GM19238 (cell line): ENCODE measurements around the gene PSMD6.

Experiments used
- DNase-seq: peaks from one replicate; pipeline ENCODE4 v3.0.0; 2011; ENCODE audit warnings: low spot score; ENCODE audit not compliant: insufficient read length

Gene PSMD6

DNA sequence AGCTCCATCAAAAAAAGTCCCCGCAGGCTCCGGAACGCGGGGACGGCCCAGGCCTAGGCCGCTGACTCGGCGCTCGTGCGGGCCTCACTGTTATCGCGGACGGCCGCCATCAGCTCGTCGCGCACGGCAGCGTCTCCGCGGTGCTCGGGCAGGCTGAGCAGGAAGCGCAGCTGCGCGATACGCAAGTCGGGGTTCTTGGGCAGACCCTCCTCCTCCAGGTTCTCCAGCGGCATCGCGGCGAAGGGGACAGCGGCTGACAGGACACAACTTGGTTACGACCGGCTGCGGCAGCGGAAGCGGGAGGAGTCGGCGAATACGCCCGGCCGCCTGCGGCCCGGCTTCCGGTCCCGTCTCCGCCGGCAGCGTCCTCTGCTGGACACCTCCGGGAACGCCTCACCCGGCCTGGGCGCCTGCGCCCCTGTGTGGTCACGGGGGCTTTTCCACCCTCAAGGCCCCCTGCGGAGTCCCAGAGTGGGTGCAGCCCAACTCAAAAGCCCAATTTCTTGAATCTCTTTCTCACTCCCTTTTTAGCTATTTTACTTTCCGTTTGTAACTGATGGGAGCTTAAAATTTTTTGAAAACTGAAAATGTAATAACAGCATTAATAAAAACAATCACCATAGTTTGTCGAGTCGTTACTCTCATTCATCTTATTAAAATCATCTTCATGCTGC is at the start of gene PSMD6:
TSS of gene PSMD6 (minus strand) at position 308 of the 674 bp plus-strand sequence. CDS start at position 233, 75 bp downstream.
- peak; percentile 74 for DNase-seq

DNA sequence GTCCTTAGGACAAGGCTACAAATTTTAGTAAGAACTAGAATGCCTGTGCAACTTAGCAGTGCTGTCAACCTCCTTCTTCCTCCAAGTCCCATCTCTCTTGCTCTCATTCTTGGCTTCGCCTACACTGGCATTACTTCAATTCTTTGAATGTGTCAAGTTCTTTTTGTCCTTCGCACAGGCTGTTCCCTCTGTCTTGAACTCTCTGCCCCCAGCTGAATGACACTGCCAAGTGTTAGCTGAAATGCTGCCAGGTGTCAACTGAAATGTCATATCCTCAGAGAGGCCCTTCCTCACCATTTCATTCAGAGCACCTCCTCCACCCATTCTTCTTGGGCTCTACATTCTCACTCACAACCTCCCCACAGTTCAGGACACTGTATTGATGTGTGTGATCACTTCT is 48.8 kb upstream of the PSMD6 start:
- no peak for DNase-seq

DNA sequence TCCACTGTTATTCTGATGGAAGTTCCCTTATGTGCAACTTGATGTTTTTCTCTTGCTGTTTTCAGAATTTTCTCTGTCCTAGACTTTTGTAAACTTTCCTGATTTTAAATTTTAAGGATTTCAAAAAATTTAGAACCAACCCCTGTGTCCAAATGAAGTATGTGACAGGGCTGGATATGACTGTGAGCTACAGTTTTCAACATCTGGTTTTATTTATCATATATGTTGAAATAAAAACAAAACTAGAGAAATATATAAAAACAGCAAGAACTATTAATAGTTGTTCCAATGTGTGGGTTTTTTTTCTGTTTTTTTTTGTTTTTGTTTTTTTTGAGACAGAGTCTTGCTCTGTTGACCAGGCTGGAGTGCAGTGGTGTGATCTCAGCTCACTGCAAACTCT is 47.4 kb upstream of the PSMD6 start:
- DNase-seq: no peak

DNA sequence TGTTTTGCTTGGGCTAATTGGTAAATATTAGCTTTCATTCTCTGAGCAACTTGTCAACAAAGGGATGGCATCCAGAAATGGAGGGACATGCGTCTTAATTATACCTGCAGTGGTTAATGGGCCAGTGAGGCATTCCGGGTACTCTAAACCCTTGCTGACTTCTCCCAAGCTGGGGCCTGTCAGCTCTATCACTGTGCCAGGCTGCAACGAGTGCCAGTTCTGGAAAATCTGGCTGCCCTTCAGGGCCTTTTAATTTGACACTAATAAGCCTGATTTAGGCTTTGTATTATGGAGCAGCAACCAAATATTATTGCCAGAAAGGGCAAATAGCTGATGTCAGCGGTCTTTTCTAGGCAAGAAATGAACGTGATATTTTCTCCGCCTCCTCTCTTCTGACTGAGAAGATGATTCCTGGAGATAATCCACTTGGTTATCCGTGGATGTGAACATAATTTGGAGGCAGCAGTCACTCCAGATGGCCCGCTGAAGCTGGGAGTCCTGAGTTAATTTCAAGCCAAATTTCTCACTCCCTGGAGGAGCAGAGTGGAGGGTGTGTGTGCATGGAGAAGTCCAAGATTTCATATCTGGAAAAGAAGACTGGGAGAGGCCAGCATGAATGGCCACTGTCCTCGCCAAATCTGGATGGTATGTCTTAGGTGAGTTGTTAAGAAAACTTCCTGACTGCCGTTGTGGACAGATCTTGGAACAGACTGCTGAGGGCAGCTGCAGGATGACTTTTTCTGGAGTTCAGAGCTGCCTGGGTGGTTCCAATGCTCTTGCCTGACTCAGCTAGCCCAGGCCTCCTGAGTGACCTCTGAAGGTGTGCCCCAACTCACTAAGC is 44.4 kb upstream of the PSMD6 start:
- no peak for DNase-seq

DNA sequence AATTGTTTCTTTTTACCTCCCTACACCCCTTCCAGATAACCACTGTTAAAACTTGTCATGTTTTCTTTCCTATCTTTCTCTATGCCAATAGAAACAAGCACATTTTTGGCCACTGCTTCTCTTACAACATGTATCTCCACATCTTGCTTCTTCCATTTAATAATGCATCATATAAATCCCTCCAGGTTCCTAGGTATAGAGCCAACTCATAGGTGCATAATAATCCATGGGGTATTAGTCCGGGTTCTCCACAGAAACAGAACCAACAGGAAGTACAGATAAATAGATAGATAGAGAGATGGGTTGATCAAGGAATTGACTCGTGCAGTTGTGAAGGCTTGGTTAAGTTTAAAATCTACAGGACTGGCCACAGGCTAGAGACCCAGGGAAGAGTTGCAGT is 41.5 kb upstream of the PSMD6 start:
- no peak for DNase-seq

DNA sequence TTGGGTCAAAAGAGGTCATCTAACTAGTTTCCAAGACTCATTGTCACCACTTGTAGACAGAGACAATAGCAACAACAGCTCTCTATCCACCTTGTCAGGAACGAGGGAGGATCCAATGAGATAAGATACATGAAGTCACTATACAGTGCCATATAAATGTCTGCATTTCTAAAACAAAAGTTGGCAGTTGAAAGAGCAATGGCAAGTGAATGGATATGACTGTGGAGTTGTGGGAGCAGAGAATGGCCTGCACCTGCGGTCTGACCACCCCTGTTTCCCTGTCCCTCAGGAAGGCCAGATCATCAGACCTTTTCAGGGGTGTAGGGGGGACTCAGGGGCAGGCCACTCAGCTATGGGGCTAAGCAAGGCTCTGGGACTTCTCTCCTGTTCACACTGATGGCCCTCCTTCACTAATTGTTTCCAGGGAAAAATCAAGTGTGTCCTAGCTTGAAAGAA is 40.7 kb upstream of the PSMD6 start:
- no peak for DNase-seq

DNA sequence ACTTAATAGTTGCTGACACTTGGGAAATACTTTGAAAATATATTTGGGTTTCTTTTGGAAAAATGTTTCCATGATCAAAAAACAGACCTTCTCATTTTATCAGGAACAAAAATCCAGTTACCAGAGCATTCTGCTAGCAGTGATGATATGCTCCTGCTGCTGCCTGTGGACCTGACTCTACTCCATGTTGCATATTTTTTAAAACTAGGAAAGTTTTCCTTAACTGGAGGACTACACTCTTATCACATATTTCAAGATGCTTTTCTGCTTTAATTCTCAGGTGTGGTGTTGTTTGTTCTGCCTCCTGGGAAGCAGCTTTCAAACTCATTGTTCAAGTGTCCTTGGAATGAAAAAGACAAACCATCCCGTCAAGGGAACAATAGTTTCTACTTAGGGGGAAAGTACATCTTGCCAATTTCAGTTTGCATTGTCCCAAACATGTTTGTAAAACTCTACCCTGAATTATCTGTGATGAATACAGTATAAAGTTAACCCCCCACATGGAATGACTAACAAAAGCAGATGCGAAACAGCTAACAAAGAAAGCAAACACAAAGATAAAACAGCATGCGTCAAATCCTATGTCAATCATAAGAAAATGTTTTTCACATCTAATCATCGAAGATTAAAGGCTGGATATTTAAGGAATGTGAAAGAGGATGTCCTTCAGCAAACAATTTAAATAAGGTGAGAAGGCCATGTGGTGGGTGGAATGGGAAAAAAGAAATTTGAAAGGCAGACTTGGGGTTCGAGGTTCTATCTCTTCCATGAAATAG is 40.1 kb upstream of the PSMD6 start:
- DNase-seq: no peak

DNA sequence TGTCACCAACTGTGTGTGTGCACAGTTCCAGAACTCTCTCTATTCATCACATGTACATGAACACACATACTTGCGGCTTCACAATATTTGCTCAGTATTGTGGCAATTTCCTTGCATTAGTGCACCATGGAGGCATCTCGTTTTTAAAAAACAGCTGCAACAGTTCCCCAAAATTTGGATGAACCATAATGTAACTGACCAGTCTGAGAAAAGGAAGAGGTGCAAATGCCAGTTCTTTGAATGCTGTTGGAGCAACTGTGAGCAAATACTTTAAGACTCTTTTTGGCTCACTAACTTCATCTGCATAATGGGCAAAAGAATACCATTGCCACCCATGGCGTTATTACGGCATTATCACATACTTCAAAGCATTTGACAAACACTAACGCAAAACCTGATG is 38.3 kb upstream of the PSMD6 start:
- DNase-seq: no peak

DNA sequence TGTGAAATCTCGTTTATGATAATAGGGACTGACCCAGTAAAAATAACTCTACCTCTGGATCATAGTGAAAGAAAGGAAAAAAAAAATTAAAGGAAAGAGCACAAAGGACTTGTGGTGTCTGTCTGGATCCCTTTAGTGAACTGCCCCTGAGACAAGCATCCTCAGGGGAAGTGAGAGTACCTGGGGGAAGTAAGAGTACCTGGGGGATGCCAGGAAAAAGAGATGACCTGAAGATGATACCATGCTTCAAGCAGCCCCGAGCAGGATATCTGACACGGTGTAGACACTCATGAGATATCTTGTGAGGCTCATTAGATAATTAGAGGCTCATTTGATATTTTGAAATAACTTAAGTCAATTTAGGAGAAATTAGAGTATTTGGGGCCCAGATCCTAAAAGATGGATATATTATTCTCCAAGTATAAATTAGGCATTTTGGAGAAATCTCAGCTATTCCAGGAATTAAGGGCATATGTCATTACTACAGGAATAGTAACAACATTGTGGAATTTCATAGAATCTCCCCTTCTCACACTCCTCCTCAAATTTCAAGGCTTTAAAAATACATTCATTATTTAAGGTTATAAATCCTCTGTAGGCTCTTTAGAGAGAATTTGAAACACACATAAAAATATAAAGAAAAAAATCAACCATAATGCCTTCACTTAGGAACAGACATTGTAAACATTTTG is 36.3 kb upstream of the PSMD6 start:
- DNase-seq: no peak

DNA sequence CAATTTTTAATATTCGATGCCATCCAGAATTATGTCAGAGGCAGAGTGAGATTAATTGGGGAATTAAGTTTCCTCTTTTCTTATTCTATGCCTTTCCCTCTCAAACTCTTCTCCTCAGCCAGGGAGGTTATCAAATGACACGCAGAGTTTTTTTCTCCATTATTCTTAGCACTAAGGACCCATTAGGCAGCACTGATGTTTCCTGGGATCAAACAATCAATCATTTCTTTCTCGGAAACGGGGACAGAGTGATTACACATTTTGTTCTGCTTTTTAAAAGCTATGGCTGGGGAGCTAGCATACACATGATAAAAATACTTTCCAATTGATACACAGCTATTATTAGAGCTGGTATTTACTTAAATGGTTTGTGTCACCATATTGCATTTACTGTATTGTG is 35.3 kb upstream of the PSMD6 start:
- no peak for DNase-seq

DNA sequence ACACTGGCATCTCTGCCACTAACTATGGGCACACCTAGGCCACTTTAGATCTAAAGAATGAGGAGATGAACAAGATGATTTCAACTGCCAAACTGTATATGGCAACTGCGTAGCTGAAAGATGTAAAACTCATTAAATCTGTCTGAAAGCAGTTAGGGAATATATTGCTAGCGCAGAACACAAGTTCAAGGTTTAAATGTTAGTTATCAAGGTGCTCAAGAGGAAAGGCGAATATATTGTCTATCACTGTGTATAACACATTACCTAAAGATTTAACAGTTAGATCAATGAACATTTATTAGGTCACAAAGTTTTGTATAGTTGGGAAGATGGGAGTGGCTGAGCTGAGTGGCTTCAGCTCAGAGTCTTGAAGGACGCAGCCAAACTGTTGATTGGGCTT is 33.9 kb upstream of the PSMD6 start:
- DNase-seq: no peak

DNA sequence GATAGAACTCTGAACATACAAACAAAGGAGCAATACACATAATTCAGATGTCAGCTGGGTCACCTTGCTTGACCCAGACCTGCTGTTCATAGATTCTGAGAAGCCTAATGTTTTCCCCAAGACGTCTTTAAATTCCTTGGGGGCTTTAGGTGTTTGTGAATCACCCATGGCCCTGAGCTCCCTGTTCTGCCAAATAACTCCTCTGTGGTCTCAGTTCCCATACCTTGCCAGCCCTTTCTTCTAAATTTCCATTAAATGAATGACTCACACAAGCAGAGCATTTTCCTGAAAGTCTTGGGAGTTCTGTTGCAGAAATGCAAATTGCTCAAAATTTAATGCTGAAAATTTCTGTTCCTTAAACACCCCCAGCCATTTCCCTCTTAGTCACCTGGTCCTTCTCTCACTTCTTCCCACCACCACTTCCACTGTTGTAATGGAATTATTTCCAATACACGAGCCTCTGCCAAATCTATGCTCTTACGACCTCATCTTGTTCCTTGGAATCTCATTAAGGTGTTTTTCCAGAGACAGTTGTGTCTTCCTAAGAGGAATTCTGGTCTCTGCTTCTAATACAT is 33.4 kb upstream of the PSMD6 start:
- no peak for DNase-seq

DNA sequence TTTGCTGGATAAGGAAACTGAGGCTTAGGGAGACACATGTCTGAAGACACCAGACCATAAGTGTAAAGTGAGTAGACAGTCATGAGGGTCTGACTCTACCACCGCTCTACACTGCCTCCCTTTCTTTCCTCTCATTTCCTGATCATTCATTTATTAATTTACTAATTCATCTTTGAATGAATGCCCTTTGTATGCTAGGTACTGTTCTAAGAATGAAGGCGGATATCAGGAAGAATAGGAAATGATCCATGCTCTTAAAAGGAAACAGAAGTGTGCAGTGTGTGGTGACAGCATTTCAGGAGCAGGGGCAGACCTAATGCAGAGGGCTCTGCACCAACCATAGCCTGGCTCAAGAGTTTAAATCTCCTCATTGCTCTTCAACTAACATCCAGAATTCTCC is 31.8 kb upstream of the PSMD6 start:
- DNase-seq: no peak

DNA sequence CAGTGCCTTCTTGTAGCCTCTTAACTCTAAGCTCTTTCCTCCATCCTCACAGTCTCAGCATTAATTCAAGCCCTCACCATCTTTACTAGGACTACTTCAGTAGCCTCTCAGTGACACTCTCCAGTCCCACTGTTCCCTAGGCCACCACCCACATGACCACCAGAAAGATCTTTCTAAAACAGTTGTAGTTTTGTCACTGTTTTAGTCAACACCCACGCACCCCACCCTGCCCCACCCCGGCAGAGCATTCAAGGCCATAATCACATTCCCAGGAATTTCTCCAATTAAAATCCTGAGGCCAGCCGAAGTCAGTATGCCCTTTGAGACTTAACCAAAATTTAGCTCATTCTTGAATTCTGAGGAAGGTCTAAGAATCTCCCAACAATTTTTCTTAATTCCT is 31.2 kb upstream of the PSMD6 start:
- no peak for DNase-seq

DNA sequence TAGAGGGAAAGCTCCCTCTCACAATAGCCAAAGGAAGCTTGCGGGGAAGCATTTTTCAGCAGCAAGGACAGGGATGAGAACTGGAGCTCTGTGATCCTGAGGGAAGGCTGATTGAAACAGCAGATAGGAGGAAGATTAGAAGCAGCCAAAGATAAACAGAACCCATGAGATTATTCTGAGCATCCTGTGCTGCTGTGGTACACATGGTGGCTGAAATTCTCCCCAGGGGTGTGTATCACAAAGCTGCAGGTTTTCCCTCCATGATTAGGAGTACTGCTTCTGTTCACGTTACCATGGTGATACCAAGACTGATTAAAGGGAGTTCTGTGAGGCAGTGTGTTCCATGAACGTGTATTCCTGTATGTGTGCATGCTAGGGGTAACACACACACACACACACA is 30.3 kb upstream of the PSMD6 start:
- no peak for DNase-seq

DNA sequence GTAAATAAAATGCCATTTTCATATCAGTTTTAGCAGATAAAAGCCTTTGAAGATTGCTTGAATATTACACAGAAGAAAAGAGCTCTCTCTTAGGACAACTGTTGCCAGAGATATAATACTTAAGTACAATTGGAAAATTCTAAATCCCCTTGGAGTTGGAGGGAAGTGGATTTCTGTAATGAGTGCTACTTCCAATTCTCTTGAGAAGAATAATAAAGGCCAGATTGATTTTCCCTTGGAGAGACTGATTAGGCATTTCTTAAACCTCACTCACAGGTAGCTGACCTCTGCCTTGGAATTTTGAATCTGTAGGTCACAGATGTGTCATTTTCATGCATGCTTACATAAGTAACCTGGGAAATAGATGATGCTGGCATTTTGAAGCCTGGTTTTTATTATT is 29.8 kb upstream of the PSMD6 start:
- no peak for DNase-seq

DNA sequence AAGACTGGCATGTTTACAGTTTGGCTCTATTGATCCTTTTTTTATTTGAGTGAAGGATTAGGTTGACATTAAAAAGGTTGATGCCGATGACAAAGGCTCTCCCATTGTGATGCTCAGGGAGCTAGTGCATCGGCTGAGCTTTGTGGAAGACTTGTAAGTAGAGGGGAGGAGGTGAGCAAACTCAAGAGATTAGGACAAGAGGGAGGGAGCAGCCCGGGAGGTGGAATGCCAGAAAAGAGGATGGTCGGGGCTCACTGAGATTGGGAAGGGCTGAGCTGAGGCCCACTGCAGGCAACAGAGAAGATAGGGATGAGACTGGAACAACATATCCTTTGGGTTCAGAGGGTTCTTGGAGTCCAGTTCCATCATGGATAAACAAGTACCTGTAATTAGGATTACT is 26.5 kb upstream of the PSMD6 start:
- DNase-seq: no peak

DNA sequence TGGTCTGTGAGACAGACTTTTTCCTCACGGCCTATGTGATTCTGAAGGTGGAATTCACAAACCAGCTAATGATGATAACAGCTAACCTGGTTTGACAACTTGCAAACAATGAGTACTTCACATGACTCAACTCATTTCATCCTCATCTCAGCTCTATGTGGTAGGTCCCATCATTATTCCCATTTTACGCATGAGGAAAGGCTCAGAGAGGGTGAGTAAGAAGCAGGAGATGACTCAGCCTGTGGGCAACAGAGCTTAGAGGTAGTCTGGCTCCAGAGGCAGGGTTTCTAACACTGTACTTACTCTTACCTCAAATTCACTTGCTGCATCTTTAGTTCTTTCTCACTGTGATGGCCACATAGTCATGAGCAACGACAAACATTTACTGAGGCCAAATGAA is 25.8 kb upstream of the PSMD6 start:
- DNase-seq: no peak

DNA sequence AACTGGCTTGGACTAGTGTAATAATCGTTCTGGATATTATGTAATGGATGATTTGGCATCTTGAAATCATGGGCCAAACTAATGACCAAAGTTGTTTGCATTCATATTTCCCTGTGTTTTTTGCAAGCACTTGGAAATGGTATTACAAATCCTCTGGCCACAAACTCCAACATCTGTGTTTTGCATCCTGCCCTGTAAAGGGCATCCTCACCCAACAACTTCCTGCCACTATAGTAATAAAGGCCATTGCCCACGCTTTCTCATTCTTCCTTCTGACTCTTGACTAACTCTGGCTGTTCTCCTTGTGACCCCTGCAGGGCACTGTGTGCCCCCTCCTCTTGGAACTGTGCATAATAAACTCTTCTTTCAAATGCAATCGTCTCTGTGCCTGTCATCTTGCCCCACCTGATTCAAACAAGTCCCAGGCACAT is 25.4 kb upstream of the PSMD6 start:
- DNase-seq: no peak

DNA sequence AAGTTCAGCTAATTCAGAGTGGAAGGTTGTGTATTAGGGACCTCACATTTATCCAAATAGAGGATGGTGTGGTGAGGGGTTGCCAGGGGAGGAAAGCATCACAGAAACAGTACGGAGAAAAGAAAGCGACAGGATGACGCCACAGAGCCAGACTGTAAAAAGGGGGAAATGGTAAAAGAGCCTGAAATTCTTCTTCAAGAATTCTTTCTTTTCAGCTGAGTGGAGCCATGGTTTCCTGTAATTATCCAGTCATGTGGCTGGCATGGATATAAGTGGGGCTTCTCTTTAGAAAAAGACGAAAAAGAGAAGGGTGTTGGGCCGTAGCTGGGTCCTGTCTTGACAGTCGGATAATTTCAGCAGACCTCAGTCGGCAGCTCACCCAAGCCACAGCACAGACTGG is 24.5 kb upstream of the PSMD6 start:
- no peak for DNase-seq

DNA sequence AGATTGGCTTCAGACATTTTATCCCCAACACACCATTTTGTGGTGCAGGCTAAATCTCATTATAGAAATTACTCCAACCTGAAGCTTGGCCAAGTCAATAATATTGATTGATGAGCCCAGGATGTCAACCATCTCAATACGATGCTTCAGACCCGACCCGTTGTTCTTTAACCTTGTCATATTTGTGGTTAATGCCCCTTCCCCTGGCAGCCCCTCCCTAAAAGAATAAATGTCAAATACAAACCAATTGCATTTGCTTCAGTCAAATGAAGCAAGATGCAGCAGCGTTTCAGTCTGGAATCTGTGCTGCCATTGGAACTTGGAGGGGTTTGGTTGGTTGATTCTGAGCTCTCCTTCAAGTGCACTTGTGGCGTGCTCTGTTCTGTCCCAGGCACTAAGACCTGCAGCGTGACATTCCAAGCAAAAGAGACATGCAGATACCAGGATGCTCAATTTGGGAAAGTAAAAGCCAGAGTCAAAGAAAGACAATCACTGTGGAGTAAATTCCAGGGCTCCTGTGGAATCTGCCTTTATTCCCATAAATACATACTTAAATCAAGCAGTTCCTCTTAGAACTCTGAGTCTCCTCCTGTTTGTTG is 23.8 kb upstream of the PSMD6 start:
- no peak for DNase-seq
